Measurements from ENCODE around the gene DYSF.

- no peak for TF ChIP-seq CTCF (IDR thresholded peaks at IDR 0.05)
- TF ChIP-seq POLR2A (IDR thresholded peaks at IDR 0.05): no peak
Measured at GRCh38 chr2:71561441-71562267, 108.3 kb downstream of the DYSF start.
